Measurements from ENCODE around the gene LYPD3. TPM values are rescaled to one million over a fixed set of nuclear protein-coding genes. Genes with fewer than 3 reads are reported as not detected.

The LYPD3 gene
- polyA plus RNA-seq, 3 donors = 0.24 to 22.9 (median 0.48) TPM

- H3K27me3 Mint-ChIP-seq (ENCODE audit: low read depth in 3 of 3) = peaks cover 2 to 9% (median 5%) of the 10 kb centered on the region in 3 donors
Measured at GRCh38 chr19:43505941-43506340, 40.5 kb upstream of the LYPD3 start.

DNA sequence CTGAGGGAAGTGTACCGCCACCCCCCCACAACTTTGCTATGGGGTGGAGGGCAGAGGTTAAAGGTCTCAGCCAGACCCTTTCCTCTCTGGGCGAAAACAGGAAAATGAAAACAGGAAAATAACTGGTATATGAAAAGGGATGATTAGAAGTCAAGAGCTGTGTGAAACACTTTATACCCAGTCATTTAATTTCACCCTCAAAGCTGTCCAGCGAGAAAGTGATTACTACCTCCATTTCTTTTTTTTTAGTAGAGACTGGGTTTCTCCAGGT lies 39.7 kb upstream of the LYPD3 start:
- Mint-ChIP-seq H3K4me3 (peak overlapping the region; percentile 58 to 77), H3K4me1 (peaks cover 22% of the 10 kb centered on the region), H3K27me3 (ENCODE audit: low read depth in 3 of 3) (peaks cover 2 to 9% (median 5%) of the 10 kb centered on the region in 3 donors), H3K9me3 (no peaks in the 10 kb centered on the region), H3K27ac (no peak overlapping the region), H3K36me3 (peaks cover 34 to 57% of the 10 kb centered on the region in 2 donors)
- Histone ChIP-seq H3K9ac (ENCODE audit: insufficient read depth, low read length, poor library complexity, severe bottlenecking) (no peak overlapping the region), H3K4me2 (replicated peaks; ENCODE audit: extremely low read depth, low read length, poor library complexity, severe bottlenecking) (peak overlapping the region; percentile 96), H4K20me1 (ENCODE audit: insufficient read depth, low read length) (no peaks in the 10 kb centered on the region), H3K79me2 (ENCODE audit: insufficient read depth, low read length) (no peaks in the 10 kb centered on the region), H3K27ac (ENCODE audit: low read depth in 1 of 2, low read length in 2 of 2) (no peak overlapping the region), H3K27me3 (ENCODE audit: control insufficient read depth in 2 of 2, insufficient read depth in 2 of 2, low read length in 2 of 2) (no peaks in the 10 kb centered on the region), H3K36me3 (replicated peaks in 1 of 2; ENCODE audit: control insufficient read depth in 1 of 2, insufficient read depth in 2 of 2, low read length in 2 of 2) (peaks cover 24 to 37% of the 10 kb centered on the region in 2 donors), H3K4me3 (replicated peaks in 1 of 3; ENCODE audit: low read depth in 2 of 3, low read length in 3 of 3) (peak overlapping the region in 1 of 3 experiments; percentile 89), H3K9me3 (replicated peaks in 1 of 2; ENCODE audit: control insufficient read depth in 1 of 2, insufficient read depth in 1 of 2, low read length in 2 of 2) (no peaks in the 10 kb centered on the region), H3K4me1 (ENCODE audit: control insufficient read depth in 1 of 2, insufficient read depth in 2 of 2, low read length in 2 of 2) (peaks cover 18 to 28% of the 10 kb centered on the region in 2 donors), H2AFZ (ENCODE audit: insufficient read depth, low read depth, low read length, poor library complexity, severe bottlenecking) (peak overlapping the region; percentile 87)
- TF ChIP-seq, protein P1, sequence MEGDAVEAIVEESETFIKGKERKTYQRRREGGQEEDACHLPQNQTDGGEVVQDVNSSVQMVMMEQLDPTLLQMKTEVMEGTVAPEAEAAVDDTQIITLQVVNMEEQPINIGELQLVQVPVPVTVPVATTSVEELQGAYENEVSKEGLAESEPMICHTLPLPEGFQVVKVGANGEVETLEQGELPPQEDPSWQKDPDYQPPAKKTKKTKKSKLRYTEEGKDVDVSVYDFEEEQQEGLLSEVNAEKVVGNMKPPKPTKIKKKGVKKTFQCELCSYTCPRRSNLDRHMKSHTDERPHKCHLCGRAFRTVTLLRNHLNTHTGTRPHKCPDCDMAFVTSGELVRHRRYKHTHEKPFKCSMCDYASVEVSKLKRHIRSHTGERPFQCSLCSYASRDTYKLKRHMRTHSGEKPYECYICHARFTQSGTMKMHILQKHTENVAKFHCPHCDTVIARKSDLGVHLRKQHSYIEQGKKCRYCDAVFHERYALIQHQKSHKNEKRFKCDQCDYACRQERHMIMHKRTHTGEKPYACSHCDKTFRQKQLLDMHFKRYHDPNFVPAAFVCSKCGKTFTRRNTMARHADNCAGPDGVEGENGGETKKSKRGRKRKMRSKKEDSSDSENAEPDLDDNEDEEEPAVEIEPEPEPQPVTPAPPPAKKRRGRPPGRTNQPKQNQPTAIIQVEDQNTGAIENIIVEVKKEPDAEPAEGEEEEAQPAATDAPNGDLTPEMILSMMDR (IDR thresholded peaks at IDR 0.05) = no peak
- intact Hi-C loops (cut with micrococcal nuclease) = loop anchor here in 1 of 2 donors (5.0 kb wide), 1 partner anchor 58 kb away; no protein-coding TSS in a partner anchor
- WGBS (ENCODE audit: insufficient coverage) = no CpG with 5 or more reads among the region's 3 CpGs
- no peak for DNase-seq

More at GRCh38 chr19:43505941-43506340, 40.5 kb upstream of the LYPD3 start:
- no peak overlapping the region for H3K27ac Mint-ChIP-seq
- intact Hi-C loops (cut with micrococcal nuclease) = loop anchor here in 1 of 2 donors (5.0 kb wide), 1 partner anchor 59 kb away; no protein-coding TSS in a partner anchor
- peaks cover 37 to 61% of the 10 kb centered on the region in 2 donors for H3K36me3 Mint-ChIP-seq
- Histone ChIP-seq H3K36me3 (replicated peaks in 1 of 2; ENCODE audit: control insufficient read depth in 1 of 2, insufficient read depth in 2 of 2, low read length in 2 of 2) (peaks cover 29 to 46% of the 10 kb centered on the region in 2 donors), H3K79me2 (ENCODE audit: insufficient read depth, low read length) (no peaks in the 10 kb centered on the region), H2AFZ (ENCODE audit: insufficient read depth, low read depth, low read length, poor library complexity, severe bottlenecking) (no peak overlapping the region), H3K27ac (ENCODE audit: low read depth in 1 of 2, low read length in 2 of 2) (no peak overlapping the region), H3K4me2 (replicated peaks; ENCODE audit: extremely low read depth, low read length, poor library complexity, severe bottlenecking) (no peak overlapping the region), H3K9me3 (replicated peaks in 1 of 2; ENCODE audit: control insufficient read depth in 1 of 2, insufficient read depth in 1 of 2, low read length in 2 of 2) (no peaks in the 10 kb centered on the region), H3K4me1 (ENCODE audit: control insufficient read depth in 1 of 2, insufficient read depth in 2 of 2, low read length in 2 of 2) (peaks cover 18 to 28% of the 10 kb centered on the region in 2 donors), H3K27me3 (ENCODE audit: control insufficient read depth in 2 of 2, insufficient read depth in 2 of 2, low read length in 2 of 2) (no peaks in the 10 kb centered on the region), H3K4me3 (replicated peaks in 1 of 3; ENCODE audit: low read depth in 2 of 3, low read length in 3 of 3) (no peak overlapping the region), H3K9ac (ENCODE audit: insufficient read depth, low read length, poor library complexity, severe bottlenecking) (no peak overlapping the region), H4K20me1 (ENCODE audit: insufficient read depth, low read length) (no peaks in the 10 kb centered on the region)
- TF ChIP-seq, protein P1 (IDR thresholded peaks at IDR 0.05) = no peak
- no peak overlapping the region for H3K4me3 Mint-ChIP-seq
- 97% methylated on average over 3 of the region's 5 CpGs for WGBS (ENCODE audit: insufficient coverage)
- no peak for DNase-seq
- H3K9me3 Mint-ChIP-seq = no peaks in the 10 kb centered on the region
- H3K4me1 Mint-ChIP-seq = peaks cover 24% of the 10 kb centered on the region
